ENCODE results near the gene KLRC4. TPM values are rescaled to one million over a fixed set of nuclear protein-coding genes. Genes with fewer than 3 reads are reported as not detected.
"Not testable (repeated sequence)": the region's sequence is repeated elsewhere in the genome, so short reads cannot be mapped to it uniquely, and the experiment has no call there.

KLRC4 gene
- total RNA-seq, 1 donor from 2014 or later, result not detected

GRCh38 chr12:10386857-10387256 is 22.7 kb downstream of the KLRC4 start:
- no peak overlapping the region for H3K27ac Mint-ChIP-seq
- peaks cover 10% of the 10 kb centered on the region for H3K4me1 Mint-ChIP-seq

GRCh38 chr12:10385166-10385613 is 24.4 kb downstream of the KLRC4 start:
- POLR2A ChIA-PET, result interaction anchor here (0.6 kb wide), 1 partner anchor 20 kb away, joined by 4 read pairs; no protein-coding TSS in a partner anchor
- H3K36me3 Mint-ChIP-seq (ENCODE audit: low read depth), result no peaks in the 10 kb centered on the region
- peaks cover 5% of the 10 kb centered on the region for H3K4me1 Mint-ChIP-seq

More at GRCh38 chr12:10386857-10387256, 22.7 kb downstream of the KLRC4 start:
- TF ChIP-seq CTCF (IDR thresholded peaks at IDR 0.05), result no peak
- H3K9me3 Mint-ChIP-seq, result peaks cover 2% of the 10 kb centered on the region
- H3K36me3 Mint-ChIP-seq (ENCODE audit: low read depth), result no peaks in the 10 kb centered on the region
- H3K4me3 Mint-ChIP-seq, result no peak overlapping the region
- ATAC-seq (ENCODE audit: low read depth) (no peak), DNase-seq (no peak)
- ChIA-PET CTCF (no interaction called here), POLR2A (interaction anchor here (0.7 kb wide), 1 partner anchor 520 kb away, joined by 3 read pairs; no protein-coding TSS in a partner anchor)
- peaks cover 12% of the 10 kb centered on the region for H3K27me3 Mint-ChIP-seq
- intact Hi-C loops (cut with micrococcal nuclease), result no loop called here

GRCh38 chr12:10384191-10384590 is 25.4 kb downstream of the KLRC4 start:
- H3K4me1 Mint-ChIP-seq, result no peaks in the 10 kb centered on the region
- H3K27me3 Mint-ChIP-seq, result peaks cover 14% of the 10 kb centered on the region
- no peak overlapping the region for H3K4me3 Mint-ChIP-seq
- CTCF ChIA-PET, result no interaction called here
- ATAC-seq (ENCODE audit: low read depth) (no peak), DNase-seq (no peak)
- POLR2A ChIA-PET, result no interaction called here
- no peak overlapping the region for H3K27ac Mint-ChIP-seq
- intact Hi-C loops (cut with micrococcal nuclease), result no loop called here
- no peaks in the 10 kb centered on the region for H3K36me3 Mint-ChIP-seq (ENCODE audit: low read depth)
- H3K9me3 Mint-ChIP-seq, result peaks cover 2% of the 10 kb centered on the region
- no peak for TF ChIP-seq CTCF (IDR thresholded peaks at IDR 0.05)

More at GRCh38 chr12:10385166-10385613, 24.4 kb downstream of the KLRC4 start:
- Mint-ChIP-seq H3K9me3 (peaks cover 2% of the 10 kb centered on the region), H3K27ac (no peak overlapping the region), H3K4me3 (no peak overlapping the region), H3K27me3 (peaks cover 14% of the 10 kb centered on the region)
- intact Hi-C loops (cut with micrococcal nuclease), result no loop called here
- CTCF ChIA-PET, result interaction anchor here (0.7 kb wide), 1 partner anchor 115 kb away, joined by 5 read pairs; no protein-coding TSS in a partner anchor
- no peak for DNase-seq
- no peak for TF ChIP-seq CTCF (IDR thresholded peaks at IDR 0.05)
- no peak for ATAC-seq (ENCODE audit: low read depth)

- no peaks in the 10 kb centered on the region for H3K4me1 Mint-ChIP-seq
- DNase-seq (no peak), ATAC-seq (ENCODE audit: low read depth) (no peak)
- H3K27ac Mint-ChIP-seq, result no peak overlapping the region
- TF ChIP-seq CTCF (IDR thresholded peaks at IDR 0.05), result no peak
- POLR2A ChIA-PET, result no interaction called here
- no peak overlapping the region for H3K4me3 Mint-ChIP-seq
- CTCF ChIA-PET, result no interaction called here
- intact Hi-C loops (cut with micrococcal nuclease), result no loop called here
- H3K36me3 Mint-ChIP-seq (ENCODE audit: low read depth), result no peaks in the 10 kb centered on the region
- peaks cover 10% of the 10 kb centered on the region for H3K27me3 Mint-ChIP-seq
- H3K9me3 Mint-ChIP-seq, result peaks cover 2% of the 10 kb centered on the region
These were observed 27.5 kb downstream of the KLRC4 start for GRCh38 chr12:10381928-10382628.

GRCh38 chr12:10378737-10379136 is 30.8 kb downstream of the KLRC4 start:
- H3K27me3 Mint-ChIP-seq; H3K36me3 Mint-ChIP-seq (ENCODE audit: low read depth); H3K9me3 Mint-ChIP-seq; H3K4me1 Mint-ChIP-seq; H3K4me3 Mint-ChIP-seq; CTCF ChIA-PET; POLR2A ChIA-PET; ATAC-seq (ENCODE audit: low read depth); intact Hi-C loops (cut with micrococcal nuclease); DNase-seq; H3K27ac Mint-ChIP-seq: not testable (repeated sequence)

All from activated B cell treated with CpG ODN at 0.5 μM for 24 hours (primary cell).